GM19438 (cell line): Measurements from ENCODE around the gene NAE1.

Source experiments
- ATAC-seq: cut with Tn5 transposase; IDR thresholded peaks from one replicate; pipeline ENCODE4 v1.9.1; 2021; ENCODE audit warnings: low read depth; ENCODE audit not compliant: unreplicated experiment

The NAE1 gene

GRCh38 chr16:66850115-66850815 lies 19.5 kb upstream of the NAE1 start:
- ATAC-seq, result no peak

DNA sequence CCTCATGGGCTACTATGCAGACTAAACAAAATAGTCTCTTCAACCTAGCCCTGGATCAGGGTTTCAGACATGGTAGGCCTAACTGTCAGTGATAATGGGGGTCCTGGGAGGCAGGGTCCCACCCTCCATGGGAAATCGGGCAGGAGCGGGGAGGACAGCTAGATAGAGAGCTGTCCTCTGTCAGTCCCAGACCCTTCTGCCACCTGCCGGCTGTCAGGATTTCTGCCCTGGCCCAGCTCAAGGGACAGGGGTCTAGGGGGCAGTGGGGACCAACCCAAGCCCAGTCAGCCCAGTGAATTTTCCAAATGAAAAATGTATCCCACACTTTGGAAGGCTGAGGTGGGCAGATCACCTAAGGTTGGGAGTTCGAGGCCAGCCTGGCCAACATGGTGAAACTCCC lies 18.8 kb upstream of the NAE1 start:
- ATAC-seq, result no peak

DNA sequence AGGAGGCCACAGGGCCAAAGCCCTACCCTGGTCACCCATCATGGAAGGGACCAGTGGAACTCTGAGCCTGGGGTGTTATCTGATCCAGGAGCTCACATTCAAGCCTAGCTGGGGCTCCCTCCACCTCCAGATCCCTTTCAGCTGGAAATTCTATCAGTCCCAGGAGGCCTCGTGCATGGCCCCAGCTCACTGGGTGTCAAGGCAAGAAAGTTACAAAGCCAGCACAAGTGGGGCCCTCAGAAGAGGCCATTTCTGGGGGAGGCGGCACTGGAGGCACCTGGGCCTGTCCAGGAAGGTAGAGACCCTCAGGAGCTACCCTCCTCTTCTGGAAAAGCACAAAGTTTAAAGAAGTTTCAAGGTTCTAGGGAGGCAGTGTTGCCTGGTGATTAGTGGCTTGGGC lies 18.2 kb upstream of the NAE1 start:
- no peak for ATAC-seq

DNA sequence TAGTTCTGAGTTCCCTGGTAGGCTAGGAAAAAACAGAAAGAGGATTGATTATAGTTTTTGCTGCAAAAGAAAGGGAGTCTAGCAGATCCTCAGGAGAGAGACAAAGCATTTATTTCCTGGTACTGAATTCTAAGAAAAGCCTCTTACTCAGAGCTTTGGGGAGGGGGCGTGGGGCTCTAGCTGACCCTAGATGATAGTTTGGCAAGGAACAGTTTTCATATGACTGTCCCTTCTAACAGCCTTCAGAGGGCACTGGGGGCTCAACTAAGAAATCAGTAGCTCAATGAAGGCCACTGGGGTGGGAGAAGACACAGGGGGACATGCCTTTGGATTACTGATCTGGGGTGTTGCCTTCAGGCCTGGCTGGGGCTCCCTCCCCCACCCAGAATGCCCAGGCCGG lies 17.4 kb upstream of the NAE1 start:
- no peak for ATAC-seq

GRCh38 chr16:66847533-66848067 lies 16.8 kb upstream of the NAE1 start:
- ATAC-seq, result no peak

GRCh38 chr16:66846831-66847230 lies 16.1 kb upstream of the NAE1 start:
- ATAC-seq, result no peak

GRCh38 chr16:66846266-66846665 lies 15.5 kb upstream of the NAE1 start:
- no peak for ATAC-seq

DNA sequence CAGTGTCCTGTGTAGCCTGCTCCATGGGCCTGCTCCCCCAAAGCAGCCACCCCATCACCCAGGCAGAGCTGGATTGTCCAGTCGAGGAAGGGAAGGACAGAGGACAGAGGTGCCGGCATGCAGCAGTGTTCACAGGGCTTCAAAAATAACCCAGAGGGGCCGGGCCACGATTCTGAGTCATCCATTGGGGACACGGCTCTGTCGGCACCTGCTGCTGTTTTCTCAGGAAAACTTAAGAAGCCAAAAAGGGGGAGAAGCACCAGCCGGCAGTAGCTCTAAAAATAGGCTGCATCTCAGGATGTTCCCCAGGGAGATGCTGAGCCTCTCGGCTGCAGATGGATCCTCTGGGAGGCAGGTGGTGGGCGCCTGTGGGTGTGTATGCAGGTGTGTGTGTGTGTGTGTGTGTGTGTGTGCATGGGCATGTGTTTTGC lies 15.0 kb upstream of the NAE1 start:
- ATAC-seq, result no peak

GRCh38 chr16:66845080-66845410 lies 14.3 kb upstream of the NAE1 start:
- ATAC-seq, result no peak

GRCh38 chr16:66844342-66845079 lies 13.7 kb upstream of the NAE1 start, which contains the start of gene CA7:
CA7 (plus strand) TSS chr16:66844414; CDS start chr16:66844488, 74 bp downstream.
- ATAC-seq, result no peak

- no peak for ATAC-seq
Measured at GRCh38 chr16:66844009-66844341, 13.2 kb upstream of the NAE1 start.

DNA sequence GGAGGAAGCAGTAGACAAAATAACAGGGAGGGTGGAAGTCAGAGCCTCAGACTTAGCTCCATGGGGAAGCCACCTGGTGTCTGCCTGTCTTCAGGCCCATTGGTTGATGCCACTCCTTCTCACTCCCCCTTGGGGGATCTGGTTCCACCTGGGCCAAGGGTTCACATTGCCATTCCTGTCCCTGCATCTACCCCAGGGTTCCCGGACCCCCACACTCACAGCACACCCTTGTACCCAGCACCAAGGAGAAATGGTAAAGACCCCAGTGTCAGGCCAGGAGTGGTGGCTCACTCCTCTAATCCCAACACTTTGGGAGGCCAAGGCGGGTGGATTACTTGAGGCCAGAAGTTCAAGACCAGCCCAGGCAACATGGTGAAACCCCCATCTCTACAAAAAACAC lies 12.4 kb upstream of the NAE1 start:
- ATAC-seq, result no peak

- ATAC-seq, result no peak
Measured at GRCh38 chr16:66842765-66843164, 12.0 kb upstream of the NAE1 start.

GRCh38 chr16:66841366-66841765 lies 10.6 kb upstream of the NAE1 start:
- ATAC-seq, result no peak

DNA sequence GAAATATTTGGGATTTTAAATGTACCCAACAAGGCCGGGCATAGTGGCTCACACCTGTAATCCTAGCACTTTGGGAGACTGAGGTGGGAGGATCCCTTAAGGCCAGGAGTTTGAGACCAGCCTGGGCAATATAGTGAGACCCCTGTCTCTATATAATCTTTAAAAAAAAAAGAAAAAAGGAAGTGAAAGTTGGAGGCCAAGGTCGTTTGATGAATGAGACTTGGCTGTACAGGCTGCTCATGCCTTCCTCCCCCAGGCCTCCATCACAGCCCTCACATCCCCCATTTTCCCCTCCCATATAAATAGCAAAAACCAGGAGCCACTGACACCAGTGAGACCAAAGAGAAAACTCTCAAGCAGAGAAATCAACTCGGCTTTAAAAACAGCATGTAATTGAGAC lies 10.1 kb upstream of the NAE1 start:
- no peak for ATAC-seq

GRCh38 chr16:66834746-66835145 lies 4.0 kb upstream of the NAE1 start:
- no peak for ATAC-seq

DNA sequence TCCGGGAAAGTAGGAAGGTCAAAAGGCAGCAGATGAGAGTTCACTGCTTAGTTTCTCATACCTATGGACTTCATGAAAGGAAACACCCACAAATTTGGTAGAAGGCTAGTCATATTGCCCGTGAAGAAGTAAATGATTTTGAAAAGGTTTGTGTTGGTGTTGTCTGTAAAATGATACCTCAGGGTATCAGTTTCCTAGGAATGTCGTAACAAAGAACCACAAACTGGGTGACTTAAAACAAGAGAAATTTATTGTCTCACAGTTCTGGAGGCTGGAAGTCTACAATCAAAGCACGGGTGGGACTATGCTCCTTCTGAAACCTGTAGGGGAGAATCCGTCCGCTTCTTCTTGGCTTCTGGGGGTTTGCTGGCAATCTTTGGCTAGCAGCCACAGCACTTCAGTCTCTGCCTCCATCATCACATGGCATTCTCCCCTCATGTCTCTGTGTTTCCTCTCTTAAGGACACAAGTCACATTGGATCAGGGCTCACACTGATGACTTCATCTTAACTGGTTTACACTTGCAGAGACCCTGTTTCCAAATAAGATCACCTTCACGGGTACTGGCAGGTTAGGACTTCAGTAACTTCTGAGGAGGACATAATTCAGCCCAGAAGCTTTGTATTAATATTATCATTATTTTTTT lies 2.0 kb upstream of the NAE1 start:
- ATAC-seq, result no peak

GRCh38 chr16:66832190-66832589 lies 1.4 kb upstream of the NAE1 start:
- ATAC-seq, result no peak

DNA sequence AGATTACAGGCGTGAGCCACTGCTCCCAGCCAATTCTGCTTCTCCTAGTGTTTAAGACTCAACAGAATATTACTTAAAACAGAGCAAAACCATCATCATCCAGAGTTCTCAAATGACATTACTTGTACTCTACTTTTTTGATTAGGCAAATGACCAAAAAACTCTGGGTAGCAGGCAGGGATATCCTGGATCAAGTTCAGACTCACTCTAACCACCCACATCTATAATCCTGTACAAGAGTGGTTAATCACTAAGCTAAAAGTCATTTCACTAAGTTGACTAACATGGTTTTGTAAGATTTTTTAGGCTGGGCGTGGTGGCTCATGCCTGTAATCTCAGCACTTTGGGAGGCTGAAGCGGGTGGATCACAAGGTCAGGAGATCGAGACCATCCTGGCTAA lies 6.8 kb downstream of the NAE1 start:
- no peak for ATAC-seq

GRCh38 chr16:66814734-66815133 lies 16.0 kb downstream of the NAE1 start:
- no peak for ATAC-seq

DNA sequence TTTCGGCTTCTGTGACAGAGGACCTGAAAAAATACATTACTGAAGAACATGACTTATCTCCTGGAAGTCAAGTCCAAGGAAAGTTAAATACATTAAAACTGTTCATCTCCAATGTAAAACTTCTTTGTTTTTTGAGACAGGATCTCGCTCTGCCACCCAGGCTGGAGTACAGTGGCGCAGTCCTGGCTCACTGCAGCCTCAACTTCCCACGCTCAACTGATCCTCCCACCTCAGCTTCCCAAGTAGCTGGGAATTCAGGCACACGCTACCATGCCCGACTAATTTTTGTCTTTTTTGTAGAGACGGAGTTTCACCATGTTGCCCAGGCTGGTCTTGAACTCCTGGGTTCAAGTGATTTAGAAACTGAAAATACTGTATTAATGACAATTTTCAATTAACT lies 19.7 kb downstream of the NAE1 start:
- no peak for ATAC-seq

DNA sequence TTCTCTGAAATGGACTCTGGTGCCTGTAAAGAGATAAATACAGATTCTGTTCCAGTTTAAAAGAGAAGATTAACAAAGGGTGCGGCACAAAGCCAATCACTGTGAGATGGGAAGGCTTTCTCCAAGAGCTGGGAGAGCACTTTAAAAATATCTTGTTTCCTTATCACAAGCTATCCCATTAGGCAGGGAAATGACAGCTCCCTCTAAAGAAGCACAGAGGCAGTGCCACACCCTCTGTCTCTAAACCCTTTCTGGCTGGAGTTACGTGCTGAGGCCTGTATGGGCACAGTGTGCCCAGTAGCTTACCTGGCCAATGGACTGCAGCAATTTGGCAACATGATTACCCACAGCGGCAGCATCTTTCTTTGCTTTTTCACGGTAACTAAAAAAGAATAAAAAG lies 20.4 kb downstream of the NAE1 start:
- no peak for ATAC-seq
